GM12878 (cell line): ENCODE measurements around the gene ZNF484.

Experiments
- BHLHE40 ChIP-seq, 2 experiments: fragments of 450-650 bp in 1 of 2; IDR thresholded peaks; 2 replicates each; pipeline ENCODE4 v1.6.1; 2011 to 2017; ENCODE audit warnings: low read depth in 2 of 2, borderline replicate concordance in 1 of 2, improper control_type of control experiment in 1 of 2, low read length in 1 of 2, mild to moderate bottlenecking in 1 of 2
- POLR2A ChIP-seq: IDR thresholded peaks from 2 replicates; pipeline ENCODE4 v1.6.1; 2011; ENCODE audit warnings: low read depth, mild to moderate bottlenecking, low read length
- TF ChIP-seq, protein P1 (sequence below): fragments of 450-650 bp; conservative IDR thresholded peaks from 2 replicates; pipeline ENCODE4 v1.6.1; 2017; ENCODE audit warnings: mild to moderate bottlenecking, moderate library complexity

DNA sequence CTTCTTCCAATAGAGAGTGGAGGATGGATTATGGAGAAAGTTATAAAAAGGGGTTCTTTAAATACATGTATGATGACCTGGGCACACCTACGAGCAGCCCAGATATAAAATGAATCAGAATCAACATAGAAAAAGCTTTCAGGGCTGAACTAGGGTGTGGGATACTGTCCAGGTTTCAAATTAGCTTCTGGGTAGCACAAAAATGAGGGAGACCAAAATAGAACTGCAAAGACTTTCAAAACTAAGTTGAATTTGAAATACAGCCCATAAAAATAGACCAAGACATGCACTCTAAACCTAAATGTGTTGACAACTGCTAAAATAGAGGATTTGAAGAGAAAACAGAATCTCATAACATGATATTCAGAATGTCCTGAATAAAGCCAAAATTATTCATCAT lies 17.0 kb downstream of the ZNF484 start:
- TF ChIP-seq, protein P1, sequence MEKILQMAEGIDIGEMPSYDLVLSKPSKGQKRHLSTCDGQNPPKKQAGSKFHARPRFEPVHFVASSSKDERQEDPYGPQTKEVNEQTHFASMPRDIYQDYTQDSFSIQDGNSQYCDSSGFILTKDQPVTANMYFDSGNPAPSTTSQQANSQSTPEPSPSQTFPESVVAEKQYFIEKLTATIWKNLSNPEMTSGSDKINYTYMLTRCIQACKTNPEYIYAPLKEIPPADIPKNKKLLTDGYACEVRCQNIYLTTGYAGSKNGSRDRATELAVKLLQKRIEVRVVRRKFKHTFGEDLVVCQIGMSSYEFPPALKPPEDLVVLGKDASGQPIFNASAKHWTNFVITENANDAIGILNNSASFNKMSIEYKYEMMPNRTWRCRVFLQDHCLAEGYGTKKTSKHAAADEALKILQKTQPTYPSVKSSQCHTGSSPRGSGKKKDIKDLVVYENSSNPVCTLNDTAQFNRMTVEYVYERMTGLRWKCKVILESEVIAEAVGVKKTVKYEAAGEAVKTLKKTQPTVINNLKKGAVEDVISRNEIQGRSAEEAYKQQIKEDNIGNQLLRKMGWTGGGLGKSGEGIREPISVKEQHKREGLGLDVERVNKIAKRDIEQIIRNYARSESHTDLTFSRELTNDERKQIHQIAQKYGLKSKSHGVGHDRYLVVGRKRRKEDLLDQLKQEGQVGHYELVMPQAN, result no peak
- no peak for TF ChIP-seq BHLHE40 (IDR thresholded peaks at IDR 0.05; ENCODE audit: borderline replicate concordance in 1 of 2, low read depth in 2 of 2, low read length in 1 of 2)
- no peak for TF ChIP-seq POLR2A
